CD1c-positive myeloid dendritic cell (primary cell): ENCODE measurements around the gene AKIRIN1.
A peak's percentile ranks its signal among the peaks of the same experiment; 100 is the strongest.
"Not testable (repeated sequence)": the region's sequence is repeated elsewhere in the genome, so short reads cannot be mapped to it uniquely, and the experiment has no call there.

Source experiments
- DNase-seq: peaks from one replicate; pipeline ENCODE4 v3.0.0-alpha.2; 2016; ENCODE audit errors: extremely low spot score

The AKIRIN1 gene

DNA sequence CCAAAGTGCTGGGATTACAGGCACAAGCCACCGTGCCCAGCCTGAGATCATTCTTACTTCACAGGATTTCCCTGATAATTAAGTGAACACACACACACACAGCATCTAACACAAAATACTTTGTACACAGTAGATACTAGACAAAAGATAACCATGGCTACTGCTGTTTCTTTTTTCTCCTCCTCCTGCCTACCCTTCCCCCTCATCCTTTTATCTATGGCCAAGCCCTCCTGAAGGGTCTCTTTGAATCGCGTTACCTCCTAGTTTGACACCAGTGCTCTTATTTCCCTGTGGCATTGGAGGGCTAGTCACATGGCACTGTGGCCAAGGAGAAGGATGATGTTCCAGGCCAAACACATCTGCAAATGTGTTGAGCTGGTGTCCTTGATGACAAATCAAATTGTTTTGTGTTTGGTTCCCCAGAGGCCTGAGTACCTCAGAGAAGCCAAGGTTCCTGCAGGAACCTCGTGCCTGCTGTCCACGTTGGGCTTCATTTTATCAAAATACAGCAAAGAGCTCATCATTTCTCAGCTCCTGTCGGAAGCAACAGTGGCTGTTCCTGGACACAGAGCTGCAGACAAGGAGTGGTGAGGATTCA, 55.6 kb downstream of the AKIRIN1 start:
- no peak for DNase-seq

DNA sequence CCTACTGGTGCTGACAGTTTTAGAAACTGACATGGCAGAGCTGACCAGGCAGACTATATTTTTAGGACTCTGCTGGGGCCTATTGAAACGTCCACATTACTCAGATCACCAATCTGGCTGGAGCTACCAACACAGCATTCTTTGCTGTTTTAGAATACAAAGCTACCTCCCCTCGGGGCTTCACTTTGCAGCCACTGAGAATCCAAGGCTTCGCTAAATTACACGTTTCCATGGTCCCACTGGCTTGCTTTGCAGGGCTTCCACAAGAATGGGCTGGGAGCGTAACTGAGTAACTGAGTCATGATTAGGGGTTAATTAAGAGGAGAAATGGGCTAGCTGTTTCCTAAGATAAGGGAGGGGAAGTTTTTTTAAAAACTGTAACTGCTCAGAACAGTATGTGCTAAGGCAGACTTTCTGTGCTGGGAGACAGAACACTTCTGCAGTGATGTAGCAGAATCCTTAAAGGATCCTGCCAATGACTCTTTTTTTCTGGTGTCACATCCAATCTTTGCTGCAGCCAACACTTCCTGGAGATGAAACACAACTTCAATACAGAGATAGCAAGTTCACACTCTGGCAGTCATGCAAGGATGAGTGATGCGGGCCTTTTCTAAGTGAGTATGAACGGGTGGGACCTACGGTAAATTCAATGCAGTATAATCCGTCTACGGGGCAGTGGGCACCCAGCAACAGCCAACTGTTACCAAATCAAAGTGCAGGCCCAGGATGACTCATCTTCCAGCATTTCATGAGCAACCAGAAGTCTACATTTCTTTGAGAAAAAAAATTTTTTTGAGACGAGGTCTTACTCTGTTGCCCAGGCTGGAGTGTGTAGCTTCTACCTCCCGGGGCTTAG, 56.5 kb downstream of the AKIRIN1 start:
- peak; percentile 24 for DNase-seq

DNA sequence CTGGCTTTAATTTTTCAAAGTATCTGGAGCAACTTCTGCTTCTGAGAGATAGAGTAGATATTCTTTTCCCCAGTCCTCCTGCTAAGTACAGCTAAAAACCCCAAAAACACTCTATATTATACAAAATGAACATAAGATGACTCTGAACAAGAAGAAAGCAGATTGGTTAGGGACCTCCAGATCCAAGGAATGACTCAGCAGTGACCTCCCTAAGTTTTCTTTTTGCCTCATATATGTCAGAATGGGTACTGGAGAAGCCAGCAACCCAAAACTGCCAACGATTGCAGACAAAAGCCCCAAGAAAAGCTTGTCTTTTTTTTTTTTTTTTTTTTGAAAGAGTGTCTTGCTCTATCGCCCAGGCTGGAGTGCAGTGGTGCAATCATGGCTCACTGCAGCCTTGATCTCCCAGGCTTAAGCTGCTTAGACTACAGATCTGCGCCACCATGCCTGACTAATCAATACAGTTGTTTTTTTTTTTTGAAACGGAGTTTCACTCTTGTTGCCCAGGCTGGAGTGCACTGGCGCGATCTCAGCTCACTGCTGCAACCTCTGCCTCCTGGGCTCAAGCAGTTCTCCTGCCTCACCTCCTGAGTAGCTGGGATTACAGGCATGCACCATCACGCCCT, 57.8 kb downstream of the AKIRIN1 start:
- DNase-seq, result no peak

DNA sequence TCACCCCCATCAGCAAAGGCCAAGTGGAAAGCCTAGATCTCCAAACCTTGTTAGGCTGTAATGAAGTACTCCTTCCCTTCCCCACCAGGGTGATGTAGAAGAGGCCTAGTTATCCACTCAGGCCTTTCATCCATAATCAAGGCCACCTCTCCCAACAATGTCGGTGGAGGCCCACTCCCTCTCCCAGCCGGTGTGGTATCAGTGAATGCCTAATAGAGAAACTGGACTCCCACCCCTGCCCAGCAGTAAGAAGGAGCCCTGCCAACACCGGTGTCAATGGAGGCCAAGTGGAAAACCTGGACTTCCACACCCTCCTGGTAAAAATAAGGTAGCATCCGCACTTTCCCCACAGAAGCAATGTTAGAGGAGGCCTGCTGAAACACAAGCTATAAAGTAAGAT, 58.9 kb downstream of the AKIRIN1 start:
- DNase-seq, result no peak

DNA sequence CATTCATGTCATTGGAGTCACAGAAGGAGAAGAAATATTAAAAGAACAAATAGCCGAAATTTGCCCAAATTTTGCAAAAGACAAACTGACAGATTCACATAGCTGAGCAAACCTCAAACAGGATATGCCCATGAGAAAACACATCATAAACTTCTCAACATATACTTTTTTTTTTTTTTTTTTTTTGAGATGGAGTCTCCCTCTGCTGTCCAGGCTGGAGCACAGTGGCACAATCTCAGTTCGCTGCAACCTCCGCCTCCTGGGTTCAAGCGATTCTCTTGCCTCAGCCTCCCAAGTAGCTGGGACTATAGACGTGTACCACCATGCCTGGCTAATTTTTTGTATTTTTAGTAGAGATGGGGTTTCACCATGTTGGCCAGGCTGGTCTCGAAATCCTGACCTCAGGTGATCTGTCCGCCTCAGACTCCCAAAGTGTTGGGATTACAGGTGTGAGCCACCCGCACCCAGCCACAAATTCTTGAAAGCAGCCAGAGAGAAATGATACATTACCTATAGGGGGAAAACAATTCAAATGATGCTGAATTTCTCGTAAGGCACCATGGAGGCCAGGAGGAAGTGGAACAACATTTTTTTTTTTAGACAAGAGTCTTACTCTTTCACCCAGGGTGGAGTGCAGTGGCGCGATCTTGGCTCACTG, 60.2 kb downstream of the AKIRIN1 start:
- not testable (repeated sequence) for DNase-seq

DNA sequence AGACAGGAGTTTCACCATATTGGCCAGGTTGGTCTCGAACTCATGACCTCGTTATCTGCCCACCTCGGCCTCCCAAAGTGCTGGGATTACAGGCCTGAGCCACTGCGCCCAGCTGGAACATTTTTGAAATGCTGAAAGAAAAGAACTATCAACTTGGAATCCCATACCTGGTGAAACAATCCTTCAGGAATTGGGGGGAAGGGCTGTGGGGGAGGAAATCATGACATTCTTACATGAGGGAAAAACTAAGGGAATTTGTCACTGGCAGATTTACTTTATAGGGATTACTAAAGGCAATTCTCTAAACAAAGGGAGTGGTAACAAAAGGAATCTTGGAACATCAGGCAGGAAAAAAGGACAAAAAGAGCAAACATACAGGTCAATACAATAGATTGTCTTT, 60.9 kb downstream of the AKIRIN1 start:
- DNase-seq, result no peak

DNA sequence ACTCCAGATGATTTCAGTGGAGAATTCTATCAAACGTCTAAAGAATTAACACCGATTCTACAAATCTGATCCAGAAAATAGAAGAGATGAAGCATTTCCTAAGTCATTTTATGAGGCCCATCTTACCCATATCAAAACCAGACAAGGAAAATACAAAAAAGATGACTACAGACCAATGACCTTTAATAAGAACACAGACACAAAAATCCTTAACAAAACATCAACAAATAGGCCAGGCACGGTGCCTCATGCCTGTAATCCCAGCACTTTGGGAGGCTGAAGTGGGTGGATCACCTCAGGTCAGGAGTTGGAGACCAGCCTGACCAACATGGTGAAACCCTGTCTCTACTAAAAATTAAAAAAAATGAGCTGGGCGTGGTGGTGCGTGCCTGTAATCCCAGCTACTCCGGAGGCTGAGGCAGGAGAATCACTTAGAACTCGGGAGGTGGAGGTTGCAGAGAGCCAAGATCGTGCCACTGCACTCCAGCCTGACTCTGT, 64.2 kb downstream of the AKIRIN1 start:
- DNase-seq, result not testable (repeated sequence)
